ENCODE measurements around the gene CRHR1. TPM values are rescaled to one million over a fixed set of nuclear protein-coding genes. Genes with fewer than 3 reads are reported as not detected.

CRHR1 gene
- total RNA-seq, 1 experiment from 2014 or later: 0.15 TPM

DNA sequence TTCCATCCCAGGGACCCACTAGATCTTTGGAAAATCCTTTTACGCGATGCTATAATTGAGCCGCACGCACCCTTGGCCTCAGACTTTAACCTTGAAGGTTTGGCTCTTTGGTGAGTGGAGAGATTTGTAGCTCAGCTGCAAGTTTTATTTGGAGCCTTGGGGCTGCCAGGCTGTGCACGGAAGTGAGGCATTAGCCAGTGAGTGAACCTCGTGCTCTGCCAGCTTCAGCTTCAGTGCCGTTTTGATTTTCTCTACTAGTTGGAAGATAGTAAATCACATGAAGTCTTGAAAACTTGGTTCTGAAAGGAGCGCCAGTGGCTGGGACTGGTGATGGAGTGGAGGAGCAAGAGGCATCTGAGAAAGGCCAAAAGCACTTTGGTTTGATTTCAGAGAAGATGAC is 17.3 kb downstream of the CRHR1 start:
- ChIA-PET CTCF (no interaction called here), POLR2A (no interaction called here)
- TF ChIP-seq CTCF (IDR thresholded peaks at IDR 0.05) (no peak), SIN3A (IDR thresholded peaks at IDR 0.05; ENCODE audit: borderline replicate concordance, insufficient read depth, low read depth, low read length) (no peak), POLR2AphosphoS5 (IDR thresholded peaks at IDR 0.05; ENCODE audit: low read depth, low read length) (no peak), TCF7L2 (IDR thresholded peaks at IDR 0.05; ENCODE audit: low read depth, low read length) (no peak), REST (IDR thresholded peaks at IDR 0.05; ENCODE audit: insufficient read depth in 1 of 2, low read depth in 2 of 2, low read length in 1 of 2) (no peak)
- H3K27ac ChIP-seq (ENCODE audit: low read length): no peak overlapping the region
- H3K36me3 ChIP-seq (ENCODE audit: control insufficient read depth, insufficient read depth, low read length): no peaks in the 10 kb centered on the region
- intact Hi-C loops (cut with micrococcal nuclease; ENCODE audit: unreplicated experiment) (no loop called here), in situ Hi-C loops (cut with HindIII; ENCODE audit: low pct_unique_long_range_greater_than_20kb, low sequenced_read_pairs) (no loop called here)
- no TSS peak for BruUV-seq (replicated peaks)
- DNase-seq (ENCODE audit: low read depth, low spot score) (no peak), ATAC-seq (no peak)
- H3K4me3 ChIP-seq (ENCODE audit: low read depth in 2 of 2, low read length in 2 of 2): no peak overlapping the region
- H3K4me1 ChIP-seq (ENCODE audit: control insufficient read depth, insufficient read depth, low read length): no peaks in the 10 kb centered on the region
- no peaks in the 10 kb centered on the region for H3K9me3 ChIP-seq (ENCODE audit: control insufficient read depth, insufficient read depth, low read depth, low read length)
- H3K27me3 ChIP-seq (ENCODE audit: control insufficient read depth, insufficient read depth, low read length): no peaks in the 10 kb centered on the region; the same call in 1 of the 2 replicates

- no peak overlapping the region for H3K4me3 ChIP-seq (ENCODE audit: low read depth in 2 of 2, low read length in 2 of 2)
- ATAC-seq: no peak
- in situ Hi-C loops (cut with HindIII; ENCODE audit: low pct_unique_long_range_greater_than_20kb, low sequenced_read_pairs): no loop called here
- H3K27me3 ChIP-seq (ENCODE audit: control insufficient read depth, insufficient read depth, low read length): no peaks in the 10 kb centered on the region; the same call in 1 of the 2 replicates
- H3K36me3 ChIP-seq (ENCODE audit: control insufficient read depth, insufficient read depth, low read length): no peaks in the 10 kb centered on the region
- TF ChIP-seq POLR2AphosphoS5 (IDR thresholded peaks at IDR 0.05; ENCODE audit: low read depth, low read length) (no peak), CTCF (IDR thresholded peaks at IDR 0.05) (no peak), SIN3A (IDR thresholded peaks at IDR 0.05; ENCODE audit: borderline replicate concordance, insufficient read depth, low read depth, low read length) (no peak), REST (IDR thresholded peaks at IDR 0.05; ENCODE audit: insufficient read depth in 1 of 2, low read depth in 2 of 2, low read length in 1 of 2) (no peak), TCF7L2 (IDR thresholded peaks at IDR 0.05; ENCODE audit: low read depth, low read length) (no peak)
- ChIA-PET POLR2A (interaction anchor here (0.6 to 0.7 kb wide), 2 partner anchors 38 to 1074 kb away, joined by 3 to 5 read pairs; no protein-coding TSS in a partner anchor), CTCF (no interaction called here)
- no peak overlapping the region for H3K27ac ChIP-seq (ENCODE audit: low read length)
- no peak for DNase-seq (ENCODE audit: low read depth, low spot score)
- H3K4me1 ChIP-seq (ENCODE audit: control insufficient read depth, insufficient read depth, low read length): no peaks in the 10 kb centered on the region
- no peaks in the 10 kb centered on the region for H3K9me3 ChIP-seq (ENCODE audit: control insufficient read depth, insufficient read depth, low read depth, low read length)
- BruUV-seq (replicated peaks): no TSS peak
- intact Hi-C loops (cut with micrococcal nuclease; ENCODE audit: unreplicated experiment): no loop called here
Measured at GRCh38 chr17:45808845-45809244, 24.7 kb downstream of the CRHR1 start.

Data from Panc1 (cell line).